Peyer's patch (tissue), 4 donors: ENCODE measurements around the gene ACVR1. TPM values are rescaled to one million over a fixed set of nuclear protein-coding genes. Genes with fewer than 3 reads are reported as not detected.
"Not testable (repeated sequence)": the region's sequence is repeated elsewhere in the genome, so short reads cannot be mapped to it uniquely, and the experiment has no call there.

Experiments used
- DNase-seq, 3 donors: peaks; one replicate each; pipeline ENCODE4 v3.0.0-alpha.2; 2017 to 2019
- H3K27ac ChIP-seq, 4 donors: fragments of 200-600 bp; sonication (generic); one replicate each; pipeline ENCODE4 v1.5.1; 2016 to 2019
- H3K27me3 ChIP-seq, 2 donors: fragments of 200-600 bp; sonication (generic); one replicate each; pipeline ENCODE4 v1.5.1; 2019
- H3K36me3 ChIP-seq, 3 donors: fragments of 200-600 bp; sonication (generic); one replicate each; pipeline ENCODE4 v1.5.1; 2016 to 2019
- H3K4me1 ChIP-seq, 4 donors: fragments of 200-600 bp; sonication (generic); one replicate each; pipeline ENCODE4 v1.5.1; 2016 to 2019
- H3K4me3 ChIP-seq, 4 donors: fragments of 200-600 bp; sonication (generic); 1 replicate in 3 of 4; 2 replicates in 1 of 4; pipeline ENCODE4 v1.5.1; 2016 to 2019; ENCODE audit warnings: mild to moderate bottlenecking in 1 of 4
- H3K9me3 ChIP-seq, 4 donors: fragments of 200-600 bp; sonication (generic); one replicate each; pipeline ENCODE4 v1.5.1; 2016 to 2019; ENCODE audit warnings: mild to moderate bottlenecking in 1 of 4
- POLR2A ChIP-seq, 2 donors: fragments of 450-650 bp; IDR thresholded peaks; one replicate each; pipeline ENCODE4 v1.5.1; 2017; ENCODE audit warnings: antibody characterized with exemption in 2 of 2, mild to moderate bottlenecking in 2 of 2, moderate library complexity in 2 of 2
- total RNA-seq, 4 donors: library from RNA; depleted of rRNA; stranded (reverse); fragments of >200 nt; gene quantifications; one replicate each; pipeline ENCODE4 v1.1.0, GENCODE V29; 2016
- TF ChIP-seq, protein P1 (sequence below), 6 experiments: fragments of 450-650 bp in 4 of 6; fragments of 200-600 bp in 2 of 6; sonication (generic) in 1 of 6; IDR thresholded peaks; one replicate each; pipeline ENCODE4 v1.5.1; 2017 to 2019; ENCODE audit warnings: antibody characterized with exemption in 6 of 6, mild to moderate bottlenecking in 3 of 6, moderate library complexity in 1 of 6

The ACVR1 gene
- total RNA-seq, 4 donors from 2014 or later, result 11.8 to 16.5 (median 14.3) TPM

DNA sequence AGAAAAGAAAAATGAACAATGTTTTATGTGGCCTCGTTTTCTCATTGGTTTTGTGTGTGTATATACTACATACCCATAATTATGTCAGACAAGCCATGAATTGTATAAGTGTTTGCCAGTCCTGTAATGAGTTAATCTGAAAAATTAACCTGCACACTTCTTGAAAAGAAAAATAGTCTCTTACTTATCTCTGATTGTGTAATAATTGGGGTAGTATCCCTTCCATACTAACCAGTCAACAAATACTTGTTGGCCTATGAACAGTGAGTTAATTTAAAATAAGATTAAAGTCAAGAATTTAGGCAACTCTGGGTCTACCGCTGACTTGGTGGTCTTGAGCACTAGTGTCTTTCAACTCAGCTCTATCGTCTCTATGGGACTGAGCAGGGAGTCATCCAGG is 48.8 kb downstream of the ACVR1 start:
- H3K27me3 ChIP-seq, result no peaks in the 10 kb centered on the region
- H3K36me3 ChIP-seq, result no peaks in the 10 kb centered on the region
- no peak for DNase-seq
- no peaks in the 10 kb centered on the region for H3K9me3 ChIP-seq
- H3K4me3 ChIP-seq, result no peak overlapping the region
- H3K27ac ChIP-seq, result no peak overlapping the region
- peaks cover 0 to 6% (median 0%) of the 10 kb centered on the region in 4 donors for H3K4me1 ChIP-seq
- no peak for TF ChIP-seq POLR2A (IDR thresholded peaks at IDR 0.05)
- TF ChIP-seq, protein P1, sequence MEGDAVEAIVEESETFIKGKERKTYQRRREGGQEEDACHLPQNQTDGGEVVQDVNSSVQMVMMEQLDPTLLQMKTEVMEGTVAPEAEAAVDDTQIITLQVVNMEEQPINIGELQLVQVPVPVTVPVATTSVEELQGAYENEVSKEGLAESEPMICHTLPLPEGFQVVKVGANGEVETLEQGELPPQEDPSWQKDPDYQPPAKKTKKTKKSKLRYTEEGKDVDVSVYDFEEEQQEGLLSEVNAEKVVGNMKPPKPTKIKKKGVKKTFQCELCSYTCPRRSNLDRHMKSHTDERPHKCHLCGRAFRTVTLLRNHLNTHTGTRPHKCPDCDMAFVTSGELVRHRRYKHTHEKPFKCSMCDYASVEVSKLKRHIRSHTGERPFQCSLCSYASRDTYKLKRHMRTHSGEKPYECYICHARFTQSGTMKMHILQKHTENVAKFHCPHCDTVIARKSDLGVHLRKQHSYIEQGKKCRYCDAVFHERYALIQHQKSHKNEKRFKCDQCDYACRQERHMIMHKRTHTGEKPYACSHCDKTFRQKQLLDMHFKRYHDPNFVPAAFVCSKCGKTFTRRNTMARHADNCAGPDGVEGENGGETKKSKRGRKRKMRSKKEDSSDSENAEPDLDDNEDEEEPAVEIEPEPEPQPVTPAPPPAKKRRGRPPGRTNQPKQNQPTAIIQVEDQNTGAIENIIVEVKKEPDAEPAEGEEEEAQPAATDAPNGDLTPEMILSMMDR (IDR thresholded peaks at IDR 0.05), result no peak

DNA sequence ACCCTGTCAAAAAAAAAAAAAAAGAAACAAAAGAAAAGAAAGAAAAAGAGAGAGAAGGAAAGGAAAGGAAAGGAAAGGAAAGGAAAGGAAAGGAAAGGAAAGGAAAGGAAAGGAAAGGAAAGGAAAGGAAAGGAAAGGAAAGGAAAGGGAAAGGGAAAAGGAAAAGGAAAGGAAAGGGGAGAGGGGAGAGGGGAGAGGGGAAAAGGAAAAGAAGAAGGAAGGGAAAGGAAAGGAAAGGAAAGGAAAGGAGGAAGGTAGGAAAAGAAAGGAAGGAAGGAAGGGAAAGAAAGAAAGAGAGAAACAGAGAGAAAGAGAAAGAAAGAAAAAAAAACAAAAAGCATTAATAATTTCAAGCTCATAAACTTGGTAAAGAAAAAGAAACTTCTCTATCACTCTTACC is 49.5 kb downstream of the ACVR1 start:
- not testable (repeated sequence) for DNase-seq, H3K4me3 ChIP-seq, H3K4me1 ChIP-seq, H3K27me3 ChIP-seq, H3K36me3 ChIP-seq, H3K27ac ChIP-seq, H3K9me3 ChIP-seq

DNA sequence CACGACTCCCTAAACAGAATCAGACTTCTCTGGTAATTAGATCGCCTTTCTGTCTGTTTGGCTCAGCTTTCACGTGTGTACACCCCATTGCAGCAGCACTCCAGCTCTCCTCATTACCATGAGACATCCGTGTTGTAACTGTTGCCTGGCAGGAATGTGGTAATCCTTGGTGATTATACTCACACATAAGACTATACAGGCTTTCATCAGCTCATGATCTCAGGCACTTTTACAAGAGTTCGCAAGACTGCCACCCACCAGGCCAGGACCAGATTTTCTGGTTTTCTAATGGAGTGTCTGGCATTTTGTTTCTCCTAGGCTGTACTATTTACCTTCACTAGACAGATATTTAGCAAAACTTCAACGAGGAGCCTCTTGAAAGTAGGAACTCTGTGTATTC is 50.2 kb downstream of the ACVR1 start:
- no peak for TF ChIP-seq POLR2A (IDR thresholded peaks at IDR 0.05)
- TF ChIP-seq, protein P1 (IDR thresholded peaks at IDR 0.05), result no peak
- Histone ChIP-seq H3K36me3 (no peaks in the 10 kb centered on the region), H3K4me3 (no peak overlapping the region), H3K27me3 (no peaks in the 10 kb centered on the region), H3K4me1 (peaks cover 0 to 8% (median 0%) of the 10 kb centered on the region in 4 donors), H3K27ac (no peak overlapping the region), H3K9me3 (no peaks in the 10 kb centered on the region)
- DNase-seq, result no peak

DNA sequence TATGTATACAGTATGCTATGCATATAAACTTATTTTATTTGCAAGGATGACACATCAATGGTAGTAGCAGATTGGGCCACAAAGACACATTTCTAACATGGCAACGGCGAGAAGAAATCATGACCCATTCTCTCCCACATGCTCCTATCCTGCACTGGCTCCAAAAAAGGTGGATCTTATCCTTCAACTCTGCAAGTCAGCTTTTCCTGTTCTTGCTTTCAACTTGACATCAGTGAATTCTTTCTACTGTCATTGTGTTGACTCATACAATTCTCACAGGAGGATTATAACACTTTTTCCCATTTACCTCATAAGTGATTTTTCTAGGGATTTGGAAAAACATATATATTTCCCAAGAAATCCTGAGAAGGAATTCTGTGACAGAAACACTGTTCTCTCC is 53.1 kb downstream of the ACVR1 start:
- TF ChIP-seq POLR2A (IDR thresholded peaks at IDR 0.05), result no peak
- TF ChIP-seq, protein P1 (IDR thresholded peaks at IDR 0.05), result no peak
- H3K27ac ChIP-seq, result no peak overlapping the region
- no peaks in the 10 kb centered on the region for H3K9me3 ChIP-seq
- peaks cover 0 to 5% (median 0%) of the 10 kb centered on the region in 3 donors for H3K36me3 ChIP-seq
- peaks cover 0 to 3% (median 0%) of the 10 kb centered on the region in 4 donors for H3K4me1 ChIP-seq
- no peaks in the 10 kb centered on the region for H3K27me3 ChIP-seq
- no peak for DNase-seq
- H3K4me3 ChIP-seq, result no peak overlapping the region

DNA sequence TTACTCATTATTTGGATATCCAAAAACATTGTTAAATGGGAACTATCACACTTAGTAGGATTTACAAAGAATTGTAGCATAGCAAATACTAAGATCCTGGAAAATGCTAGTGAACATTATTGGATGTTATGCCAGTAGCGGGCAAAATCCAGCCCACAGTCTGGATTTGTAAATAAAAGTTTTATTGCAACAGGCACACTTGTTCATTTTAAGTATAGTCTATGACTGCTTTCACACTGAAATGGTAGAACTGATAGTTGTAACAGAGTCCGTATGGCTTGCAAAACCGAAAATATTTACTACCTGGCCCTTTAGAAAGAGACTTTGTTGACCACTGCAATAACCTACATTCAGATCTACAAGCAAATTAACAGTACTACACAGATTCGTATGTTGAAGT is 53.6 kb downstream of the ACVR1 start:
- TF ChIP-seq POLR2A (IDR thresholded peaks at IDR 0.05), result no peak
- TF ChIP-seq, protein P1 (IDR thresholded peaks at IDR 0.05), result no peak
- no peak for DNase-seq
- Histone ChIP-seq H3K36me3 (peaks cover 0 to 9% (median 0%) of the 10 kb centered on the region in 3 donors), H3K9me3 (no peaks in the 10 kb centered on the region), H3K4me3 (no peak overlapping the region), H3K4me1 (peaks cover 0 to 3% (median 0%) of the 10 kb centered on the region in 4 donors), H3K27me3 (no peaks in the 10 kb centered on the region), H3K27ac (no peak overlapping the region)

DNA sequence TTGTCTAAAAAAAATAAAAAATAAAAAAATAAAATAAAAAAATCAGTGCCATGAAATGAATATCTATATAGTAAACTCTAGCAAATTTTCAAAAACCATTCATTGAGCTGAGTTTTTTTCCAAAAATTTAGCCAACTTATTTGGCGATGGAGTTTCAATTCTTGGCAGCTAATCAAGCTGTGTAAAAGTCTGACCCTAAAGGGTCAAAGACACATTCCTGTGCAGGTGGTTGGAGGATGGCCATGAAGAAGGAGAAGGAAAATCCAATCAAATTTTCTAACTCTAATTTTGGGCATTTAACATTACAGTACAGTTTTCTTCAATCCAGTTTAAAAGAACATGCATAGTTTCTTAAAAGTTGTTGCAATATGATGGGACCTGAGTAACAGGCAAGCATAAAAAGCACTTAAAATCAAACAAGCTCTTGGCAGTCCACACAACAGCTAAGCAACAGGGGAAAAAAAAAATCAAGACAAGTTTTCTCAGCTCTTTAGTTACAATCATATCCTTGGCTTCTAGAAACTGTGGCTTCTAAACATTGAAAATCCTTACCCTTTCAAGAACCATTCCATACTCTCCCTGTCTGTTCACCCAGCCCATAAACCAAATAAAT is 54.5 kb downstream of the ACVR1 start:
- H3K9me3 ChIP-seq, result no peaks in the 10 kb centered on the region
- no peak overlapping the region for H3K27ac ChIP-seq
- H3K4me3 ChIP-seq, result no peak overlapping the region
- no peak for DNase-seq
- TF ChIP-seq, protein P1 (IDR thresholded peaks at IDR 0.05), result no peak
- no peak for TF ChIP-seq POLR2A (IDR thresholded peaks at IDR 0.05)
- H3K27me3 ChIP-seq, result no peaks in the 10 kb centered on the region
- H3K4me1 ChIP-seq, result peaks cover 0 to 3% (median 0%) of the 10 kb centered on the region in 4 donors
- peaks cover 0 to 18% (median 0%) of the 10 kb centered on the region in 3 donors for H3K36me3 ChIP-seq
